Measurements from ENCODE around the gene RNF5.
A peak's percentile ranks its signal among the peaks of the same experiment; 100 is the strongest.

Gene RNF5

DNA sequence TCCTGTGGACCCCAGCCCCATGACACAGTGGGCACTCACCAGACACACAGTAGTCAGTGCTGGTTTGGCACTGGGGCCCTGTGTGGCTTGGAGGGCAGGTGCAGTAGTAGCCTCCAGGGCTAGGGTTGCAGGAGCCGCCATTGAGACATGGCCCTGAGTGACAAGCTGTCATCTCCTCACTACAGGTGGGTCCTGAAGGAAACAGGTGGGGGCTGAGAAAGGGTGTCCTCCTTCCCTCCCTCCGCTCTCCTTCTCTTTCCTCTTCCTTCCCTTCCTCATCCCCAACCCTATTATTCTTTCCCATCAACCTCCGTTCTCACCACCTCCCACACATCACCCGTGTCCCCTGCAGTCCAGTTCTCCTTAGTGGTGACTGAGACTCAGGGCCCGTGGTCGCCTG is 35.4 kb downstream of the RNF5 start:
- peaks cover 10% of the 10 kb centered on the region for H3K27me3 Mint-ChIP-seq (ENCODE audit: low read depth, poor library complexity)
- H3K4me1 Mint-ChIP-seq = no peaks in the 10 kb centered on the region
- TF ChIP-seq, protein P1, sequence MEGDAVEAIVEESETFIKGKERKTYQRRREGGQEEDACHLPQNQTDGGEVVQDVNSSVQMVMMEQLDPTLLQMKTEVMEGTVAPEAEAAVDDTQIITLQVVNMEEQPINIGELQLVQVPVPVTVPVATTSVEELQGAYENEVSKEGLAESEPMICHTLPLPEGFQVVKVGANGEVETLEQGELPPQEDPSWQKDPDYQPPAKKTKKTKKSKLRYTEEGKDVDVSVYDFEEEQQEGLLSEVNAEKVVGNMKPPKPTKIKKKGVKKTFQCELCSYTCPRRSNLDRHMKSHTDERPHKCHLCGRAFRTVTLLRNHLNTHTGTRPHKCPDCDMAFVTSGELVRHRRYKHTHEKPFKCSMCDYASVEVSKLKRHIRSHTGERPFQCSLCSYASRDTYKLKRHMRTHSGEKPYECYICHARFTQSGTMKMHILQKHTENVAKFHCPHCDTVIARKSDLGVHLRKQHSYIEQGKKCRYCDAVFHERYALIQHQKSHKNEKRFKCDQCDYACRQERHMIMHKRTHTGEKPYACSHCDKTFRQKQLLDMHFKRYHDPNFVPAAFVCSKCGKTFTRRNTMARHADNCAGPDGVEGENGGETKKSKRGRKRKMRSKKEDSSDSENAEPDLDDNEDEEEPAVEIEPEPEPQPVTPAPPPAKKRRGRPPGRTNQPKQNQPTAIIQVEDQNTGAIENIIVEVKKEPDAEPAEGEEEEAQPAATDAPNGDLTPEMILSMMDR (IDR thresholded peaks at IDR 0.05) = no peak
- H3K36me3 Mint-ChIP-seq (ENCODE audit: low read depth) = no peaks in the 10 kb centered on the region
- H3K4me3 Mint-ChIP-seq = no peak overlapping the region
- no peaks in the 10 kb centered on the region for H3K9me3 Mint-ChIP-seq
- no peak overlapping the region for H3K27ac Mint-ChIP-seq
- DNase-seq = no peak

DNA sequence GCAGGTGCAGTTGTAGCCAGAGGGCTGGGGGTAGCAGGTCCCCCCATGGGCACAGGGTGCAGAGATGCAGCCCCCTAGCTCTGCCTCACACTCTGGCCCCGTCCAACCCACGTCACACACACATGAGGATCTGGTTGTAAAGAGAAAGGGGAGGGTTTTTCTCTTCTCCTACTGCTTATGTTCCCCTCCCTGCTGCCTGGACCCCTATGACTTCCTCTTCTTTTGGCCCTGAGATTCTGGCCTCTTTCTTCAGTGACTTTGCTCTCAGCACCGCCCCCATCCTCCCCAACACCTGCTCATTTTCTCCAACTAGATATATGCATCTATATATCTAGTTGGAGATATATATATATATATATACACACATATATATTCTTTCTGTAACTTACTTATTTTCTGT is 35.9 kb downstream of the RNF5 start:
- H3K4me1 Mint-ChIP-seq = no peaks in the 10 kb centered on the region
- no peak for DNase-seq
- H3K9me3 Mint-ChIP-seq = no peaks in the 10 kb centered on the region
- H3K27me3 Mint-ChIP-seq (ENCODE audit: low read depth, poor library complexity) = peaks cover 10% of the 10 kb centered on the region
- no peak overlapping the region for H3K27ac Mint-ChIP-seq
- TF ChIP-seq, protein P1 (IDR thresholded peaks at IDR 0.05) = no peak
- no peak overlapping the region for H3K4me3 Mint-ChIP-seq
- no peaks in the 10 kb centered on the region for H3K36me3 Mint-ChIP-seq (ENCODE audit: low read depth)

DNA sequence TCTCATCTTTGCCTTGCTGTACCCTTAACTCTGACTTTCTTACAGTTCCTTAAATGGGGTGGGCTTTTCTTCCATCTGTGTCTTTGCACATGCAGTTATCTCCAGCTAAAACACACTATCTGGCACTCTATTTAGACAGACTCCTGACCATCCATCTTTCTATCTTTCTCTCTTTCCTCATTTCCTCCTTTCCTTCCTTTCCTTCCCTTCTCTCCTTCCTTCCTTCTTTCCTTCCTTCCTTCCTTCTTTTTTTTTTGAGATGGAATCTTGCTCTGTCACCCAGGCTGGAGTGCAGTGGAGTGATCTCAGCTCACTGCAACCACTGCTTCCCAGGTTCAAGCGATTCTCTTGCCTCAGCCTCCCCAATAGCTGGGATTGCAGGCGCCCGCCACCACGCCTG is 37.4 kb downstream of the RNF5 start:
- H3K27ac Mint-ChIP-seq = peak overlapping the region; percentile 47

DNA sequence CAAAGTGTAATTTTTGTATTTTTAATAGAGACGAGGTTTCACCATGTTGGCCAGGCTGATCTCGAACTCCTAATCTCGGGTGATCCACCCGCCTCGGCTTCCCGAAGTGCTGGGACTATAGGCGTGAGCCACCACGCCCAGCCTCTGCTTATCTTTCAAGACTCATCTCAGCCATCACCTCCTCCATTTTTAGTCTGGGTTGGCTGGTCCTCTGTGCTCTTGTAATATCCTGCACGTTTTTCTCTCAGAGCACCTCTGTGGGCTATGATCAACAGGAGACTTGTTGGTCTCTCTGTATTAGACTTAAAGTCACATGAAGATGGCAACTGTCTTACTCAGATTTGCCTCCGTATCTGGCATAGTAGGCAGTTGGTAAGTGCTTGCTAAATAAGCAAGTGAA is 38.1 kb downstream of the RNF5 start:
- Mint-ChIP-seq H3K36me3 (ENCODE audit: low read depth) (no peaks in the 10 kb centered on the region), H3K4me1 (no peaks in the 10 kb centered on the region), H3K27me3 (ENCODE audit: low read depth, poor library complexity) (peaks cover 11% of the 10 kb centered on the region), H3K27ac (no peak overlapping the region), H3K4me3 (no peak overlapping the region), H3K9me3 (no peaks in the 10 kb centered on the region)
- TF ChIP-seq, protein P1 (IDR thresholded peaks at IDR 0.05) = no peak
- DNase-seq = no peak

More for the DNA sequence above, 37.4 kb downstream of the RNF5 start:
- TF ChIP-seq, protein P1 (IDR thresholded peaks at IDR 0.05) = no peak
- Mint-ChIP-seq H3K27me3 (ENCODE audit: low read depth, poor library complexity) (peaks cover 9% of the 10 kb centered on the region), H3K9me3 (no peaks in the 10 kb centered on the region), H3K4me1 (no peaks in the 10 kb centered on the region), H3K36me3 (ENCODE audit: low read depth) (no peaks in the 10 kb centered on the region), H3K4me3 (no peak overlapping the region)
- no peak for DNase-seq

DNA sequence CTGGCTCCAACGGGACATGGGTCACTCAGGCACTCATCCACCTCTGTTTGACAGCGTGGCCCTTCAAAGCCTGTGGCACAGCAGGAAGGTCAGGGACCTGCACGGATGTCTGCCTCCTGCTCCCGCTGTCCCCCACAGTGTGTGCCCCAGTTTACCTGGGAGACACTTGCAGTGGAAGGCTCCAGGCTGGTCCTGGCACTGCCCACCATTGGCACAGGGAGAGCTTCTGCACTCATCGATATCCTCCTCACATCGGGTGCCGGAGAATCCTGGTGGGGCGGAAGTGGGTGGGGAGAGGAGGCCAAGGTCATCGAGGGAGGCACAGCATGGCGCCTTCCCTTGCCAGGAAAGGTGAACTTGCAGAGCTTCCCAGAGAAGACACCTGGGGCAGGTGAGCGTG is 38.8 kb downstream of the RNF5 start:
- Mint-ChIP-seq H3K27me3 (ENCODE audit: low read depth, poor library complexity) (peaks cover 10% of the 10 kb centered on the region), H3K4me3 (no peak overlapping the region), H3K36me3 (ENCODE audit: low read depth) (no peaks in the 10 kb centered on the region), H3K4me1 (no peaks in the 10 kb centered on the region), H3K9me3 (no peaks in the 10 kb centered on the region), H3K27ac (no peak overlapping the region)
- DNase-seq = no peak
- TF ChIP-seq, protein P1 (IDR thresholded peaks at IDR 0.05) = no peak

DNA sequence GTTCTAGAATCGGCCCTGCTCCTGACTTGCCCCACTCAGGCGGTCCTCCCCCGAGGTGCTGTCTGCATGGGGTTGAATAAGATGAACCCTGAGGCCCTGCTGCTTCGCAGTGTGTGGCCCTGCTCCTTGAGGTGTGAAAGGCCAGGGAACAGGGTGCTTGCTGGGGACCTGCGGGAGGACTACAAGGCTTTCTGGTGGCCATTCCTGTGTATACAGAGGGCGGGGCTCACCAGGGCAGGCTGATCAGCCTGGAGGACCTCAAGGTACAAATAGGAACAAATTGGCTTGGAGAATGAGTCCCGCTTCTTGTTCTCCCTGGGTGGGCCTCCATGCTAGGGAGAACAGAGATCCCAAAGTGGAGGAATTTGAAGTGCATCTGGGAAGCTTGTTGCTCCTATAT is 40.0 kb downstream of the RNF5 start:
- peaks cover 8% of the 10 kb centered on the region for H3K27me3 Mint-ChIP-seq (ENCODE audit: low read depth, poor library complexity)
- no peaks in the 10 kb centered on the region for H3K4me1 Mint-ChIP-seq
- no peak overlapping the region for H3K4me3 Mint-ChIP-seq
- H3K9me3 Mint-ChIP-seq = no peaks in the 10 kb centered on the region
- DNase-seq = no peak
- no peaks in the 10 kb centered on the region for H3K36me3 Mint-ChIP-seq (ENCODE audit: low read depth)
- TF ChIP-seq, protein P1 (IDR thresholded peaks at IDR 0.05) = no peak
- H3K27ac Mint-ChIP-seq = no peak overlapping the region
